Calu3 (cell line): ENCODE data around the gene MARCHF6. TPM values are rescaled to one million over a fixed set of nuclear protein-coding genes. Genes with fewer than 3 reads are reported as not detected.

Experiments
- BruUV-seq: library from RNA; stranded (reverse); fragments of 400-500 nt; replicated peaks from 2 replicates; lab custom pipeline; 2021; lab: Mats Ljungman, UMichigan
- CTCF ChIA-PET: fragments of 300-600 bp; sonication (Branson Sonifier 250); formaldehyde crosslinking; loops from one replicate; lab custom pipeline; 2022; ENCODE audit warnings: antibody characterized with exemption; lab: Charles Lee
- DNase-seq: peaks from one replicate; pipeline ENCODE4 v3.0.0; 2022
- H3K27ac Mint-ChIP-seq: one replicate; pipeline ENCODE4 v1.8.0; 2022; ENCODE audit warnings: mixed read lengths; ENCODE audit not compliant: unreplicated experiment
- H3K27me3 Mint-ChIP-seq: one replicate; pipeline ENCODE4 v1.8.0; 2022; ENCODE audit warnings: mixed read lengths; ENCODE audit not compliant: unreplicated experiment
- H3K36me3 Mint-ChIP-seq: one replicate; pipeline ENCODE4 v1.8.0; 2022; ENCODE audit warnings: mild to moderate bottlenecking, moderate library complexity, mixed read lengths; ENCODE audit not compliant: insufficient read depth, unreplicated experiment
- H3K4me1 Mint-ChIP-seq: one replicate; pipeline ENCODE4 v1.8.0; 2022; ENCODE audit warnings: mild to moderate bottlenecking, low read depth, mixed read lengths; ENCODE audit not compliant: unreplicated experiment
- H3K4me3 Mint-ChIP-seq: one replicate; pipeline ENCODE4 v1.8.0; 2022; ENCODE audit warnings: mild to moderate bottlenecking, low read depth, moderate library complexity, mixed read lengths; ENCODE audit not compliant: unreplicated experiment
- H3K9me3 Mint-ChIP-seq: one replicate; pipeline ENCODE4 v1.8.0; 2022; ENCODE audit warnings: low read depth, mixed read lengths; ENCODE audit not compliant: unreplicated experiment
- CTCF ChIP-seq: fragments of 200-600 bp; IDR thresholded peaks from one replicate; pipeline ENCODE4 v1.8.0; 2022; ENCODE audit warnings: antibody characterized with exemption; ENCODE audit not compliant: unreplicated experiment
- intact Hi-C: fragments of 100-400 bp; cut with micrococcal nuclease; formaldehyde crosslinking; loops from one replicate; pipeline ENCODE4 v1.10.0; 2022; ENCODE audit not compliant: unreplicated experiment
- total RNA-seq: library from RNA; stranded (reverse); gene quantifications from 2 replicates; pipeline ENCODE4 v1.2.3, GENCODE V29; 2022

Gene MARCHF6
- total RNA-seq, 1 experiment from 2014 or later: 160 TPM

- Mint-ChIP-seq H3K4me1 (no peaks in the 10 kb centered on the region), H3K27me3 (peaks cover 55% of the 10 kb centered on the region)
Measured at GRCh38 chr5:10334831-10335230, 18.7 kb upstream of the MARCHF6 start.

GRCh38 chr5:10335711-10336470 is 17.6 kb upstream of the MARCHF6 start:
- intact Hi-C loops: no loop called here
- no peaks in the 10 kb centered on the region for H3K4me1 Mint-ChIP-seq
- no peak for DNase-seq
- CTCF ChIA-PET: interaction anchor here (0.7 kb wide), 1 partner anchor 1244 kb away, joined by 4 read pairs; no protein-coding TSS in a partner anchor
- peaks cover 10% of the 10 kb centered on the region for H3K36me3 Mint-ChIP-seq
- no peak overlapping the region for H3K4me3 Mint-ChIP-seq
- H3K27me3 Mint-ChIP-seq: peaks cover 44% of the 10 kb centered on the region
- no TSS peak for BruUV-seq
- no peak overlapping the region for H3K27ac Mint-ChIP-seq
- TF ChIP-seq CTCF: no peak
- H3K9me3 Mint-ChIP-seq: no peaks in the 10 kb centered on the region

More at GRCh38 chr5:10334831-10335230, 18.7 kb upstream of the MARCHF6 start:
- Mint-ChIP-seq H3K4me3 (no peak overlapping the region), H3K9me3 (no peaks in the 10 kb centered on the region), H3K36me3 (peaks cover 10% of the 10 kb centered on the region), H3K27ac (no peak overlapping the region)
- no TSS peak for BruUV-seq
- intact Hi-C loops: no loop called here
- CTCF ChIA-PET: no interaction called here
- no peak for TF ChIP-seq CTCF
- no peak for DNase-seq

GRCh38 chr5:10337107-10337506 is 16.4 kb upstream of the MARCHF6 start:
- H3K9me3 Mint-ChIP-seq: no peaks in the 10 kb centered on the region
- DNase-seq: no peak
- H3K27ac Mint-ChIP-seq: no peak overlapping the region
- CTCF ChIA-PET: interaction anchor here (0.7 kb wide), 1 partner anchor 1242 kb away, joined by 4 read pairs; no protein-coding TSS in a partner anchor
- H3K27me3 Mint-ChIP-seq: peaks cover 32% of the 10 kb centered on the region
- peaks cover 10% of the 10 kb centered on the region for H3K36me3 Mint-ChIP-seq
- H3K4me3 Mint-ChIP-seq: no peak overlapping the region
- intact Hi-C loops: no loop called here
- no peaks in the 10 kb centered on the region for H3K4me1 Mint-ChIP-seq
- no TSS peak for BruUV-seq
- no peak for TF ChIP-seq CTCF

GRCh38 chr5:10337986-10338385 is 15.5 kb upstream of the MARCHF6 start:
- CTCF ChIA-PET: no interaction called here
- no peak for TF ChIP-seq CTCF
- Mint-ChIP-seq H3K9me3 (no peaks in the 10 kb centered on the region), H3K27ac (no peak overlapping the region), H3K27me3 (peaks cover 23% of the 10 kb centered on the region), H3K4me1 (no peaks in the 10 kb centered on the region), H3K36me3 (peaks cover 8% of the 10 kb centered on the region), H3K4me3 (no peak overlapping the region)
- BruUV-seq: no TSS peak
- intact Hi-C loops: no loop called here
- DNase-seq: no peak
